ES-I3 (cell line): ENCODE measurements around the gene QTRT2.

Experiments
- H3K36me3 ChIP-seq: 2 replicates; pipeline ENCODE4 v1.6.1; 2013; ENCODE audit warnings: mild to moderate bottlenecking, low read length, control low read depth, moderate library complexity; ENCODE audit not compliant: insufficient read depth
- H3K4me1 ChIP-seq: 2 replicates; pipeline ENCODE4 v1.6.1; 2013; ENCODE audit warnings: mild to moderate bottlenecking, control low read depth, low read length; ENCODE audit not compliant: insufficient read depth
- H3K9ac ChIP-seq: 2 replicates; pipeline ENCODE4 v1.6.1; 2013; ENCODE audit warnings: low read depth, mild to moderate bottlenecking, low read length, moderate library complexity
- H3K9me3 ChIP-seq: 2 replicates; pipeline ENCODE4 v1.6.1; 2013; ENCODE audit warnings: mild to moderate bottlenecking, low read length, moderate library complexity; ENCODE audit not compliant: control insufficient read depth, insufficient read depth

The QTRT2 gene

GRCh38 chr3:114093016-114093380, 36.5 kb downstream of the QTRT2 start:
- no peaks in the 10 kb centered on the region for H3K36me3 ChIP-seq

GRCh38 chr3:114093596-114093995, 37.1 kb downstream of the QTRT2 start:
- Histone ChIP-seq H3K9me3 (no peaks in the 10 kb centered on the region), H3K9ac (no peak overlapping the region), H3K4me1 (no peaks in the 10 kb centered on the region), H3K36me3 (no peaks in the 10 kb centered on the region)

More at GRCh38 chr3:114093016-114093380, 36.5 kb downstream of the QTRT2 start:
- Histone ChIP-seq H3K9me3 (no peaks in the 10 kb centered on the region), H3K4me1 (no peaks in the 10 kb centered on the region), H3K9ac (no peak overlapping the region)

GRCh38 chr3:114095796-114096195, 39.3 kb downstream of the QTRT2 start:
- H3K9me3 ChIP-seq, result no peaks in the 10 kb centered on the region

GRCh38 chr3:114101101-114101500, 44.6 kb downstream of the QTRT2 start:
- Histone ChIP-seq H3K4me1 (no peaks in the 10 kb centered on the region), H3K36me3 (no peaks in the 10 kb centered on the region), H3K9ac (no peak overlapping the region), H3K9me3 (no peaks in the 10 kb centered on the region)

More at GRCh38 chr3:114095796-114096195, 39.3 kb downstream of the QTRT2 start:
- H3K9ac ChIP-seq, result no peak overlapping the region
- no peaks in the 10 kb centered on the region for H3K36me3 ChIP-seq
- H3K4me1 ChIP-seq, result no peaks in the 10 kb centered on the region

GRCh38 chr3:114103181-114103580, 46.6 kb downstream of the QTRT2 start:
- H3K9me3 ChIP-seq, result no peaks in the 10 kb centered on the region
- H3K36me3 ChIP-seq, result no peaks in the 10 kb centered on the region
- H3K4me1 ChIP-seq, result peaks cover 2% of the 10 kb centered on the region; the same call in 1 of the 2 replicates
- H3K9ac ChIP-seq, result no peak overlapping the region

GRCh38 chr3:114103858-114104257, 47.3 kb downstream of the QTRT2 start:
- no peaks in the 10 kb centered on the region for H3K9me3 ChIP-seq
- H3K9ac ChIP-seq, result no peak overlapping the region

GRCh38 chr3:114104414-114104813, 47.9 kb downstream of the QTRT2 start:
- peaks cover 4% of the 10 kb centered on the region for H3K4me1 ChIP-seq

More at GRCh38 chr3:114103858-114104257, 47.3 kb downstream of the QTRT2 start:
- H3K4me1 ChIP-seq, result peaks cover 4% of the 10 kb centered on the region; the same call in 1 of the 2 replicates
- no peaks in the 10 kb centered on the region for H3K36me3 ChIP-seq

GRCh38 chr3:114108137-114108536, 51.6 kb downstream of the QTRT2 start:
- no peaks in the 10 kb centered on the region for H3K9me3 ChIP-seq
- no peak overlapping the region for H3K9ac ChIP-seq
- peaks cover 25% of the 10 kb centered on the region for H3K4me1 ChIP-seq
- no peaks in the 10 kb centered on the region for H3K36me3 ChIP-seq

More at GRCh38 chr3:114104414-114104813, 47.9 kb downstream of the QTRT2 start:
- Histone ChIP-seq H3K36me3 (no peaks in the 10 kb centered on the region), H3K9me3 (no peaks in the 10 kb centered on the region), H3K9ac (no peak overlapping the region)

GRCh38 chr3:114110439-114110838, 53.9 kb downstream of the QTRT2 start:
- Histone ChIP-seq H3K36me3 (no peaks in the 10 kb centered on the region), H3K9ac (no peak overlapping the region), H3K9me3 (no peaks in the 10 kb centered on the region), H3K4me1 (peaks cover 25% of the 10 kb centered on the region)

GRCh38 chr3:114111060-114111770, 54.7 kb downstream of the QTRT2 start:
- Histone ChIP-seq H3K9me3 (no peaks in the 10 kb centered on the region), H3K9ac (no peak overlapping the region), H3K36me3 (no peaks in the 10 kb centered on the region)

GRCh38 chr3:114112696-114113095, 56.2 kb downstream of the QTRT2 start:
- Histone ChIP-seq H3K9me3 (no peaks in the 10 kb centered on the region), H3K36me3 (no peaks in the 10 kb centered on the region), H3K4me1 (peaks cover 25% of the 10 kb centered on the region), H3K9ac (no peak overlapping the region)

More at GRCh38 chr3:114111060-114111770, 54.7 kb downstream of the QTRT2 start:
- peaks cover 25% of the 10 kb centered on the region for H3K4me1 ChIP-seq

GRCh38 chr3:114114719-114115118, 58.2 kb downstream of the QTRT2 start:
- H3K36me3 ChIP-seq, result no peaks in the 10 kb centered on the region
- H3K9me3 ChIP-seq, result no peaks in the 10 kb centered on the region
- H3K9ac ChIP-seq, result no peak overlapping the region
- peaks cover 18% of the 10 kb centered on the region for H3K4me1 ChIP-seq

- H3K4me1 ChIP-seq, result peaks cover 14% of the 10 kb centered on the region
- H3K9ac ChIP-seq, result no peak overlapping the region
- H3K9me3 ChIP-seq, result no peaks in the 10 kb centered on the region
- H3K36me3 ChIP-seq, result no peaks in the 10 kb centered on the region
Measured at GRCh38 chr3:114115143-114115542, 58.6 kb downstream of the QTRT2 start.

GRCh38 chr3:114119776-114120175, 63.2 kb downstream of the QTRT2 start:
- no peaks in the 10 kb centered on the region for H3K9me3 ChIP-seq
- H3K9ac ChIP-seq, result no peak overlapping the region
- H3K36me3 ChIP-seq, result no peaks in the 10 kb centered on the region
- 0 out of 2 replicates have a peak, but pooled peaks cover 5% of the 10 kb centered on the region for H3K4me1 ChIP-seq

- H3K9ac ChIP-seq, result no peak overlapping the region
- no peaks in the 10 kb centered on the region for H3K9me3 ChIP-seq
- 0 out of 2 replicates have a peak, but pooled peaks cover 5% of the 10 kb centered on the region for H3K4me1 ChIP-seq
- no peaks in the 10 kb centered on the region for H3K36me3 ChIP-seq
Measured at GRCh38 chr3:114120211-114120610, 63.7 kb downstream of the QTRT2 start.
